ENCODE measurements around the gene RAC3.
"Not testable (repeated sequence)": the region's sequence is repeated elsewhere in the genome, so short reads cannot be mapped to it uniquely, and the experiment has no call there.

DNA sequence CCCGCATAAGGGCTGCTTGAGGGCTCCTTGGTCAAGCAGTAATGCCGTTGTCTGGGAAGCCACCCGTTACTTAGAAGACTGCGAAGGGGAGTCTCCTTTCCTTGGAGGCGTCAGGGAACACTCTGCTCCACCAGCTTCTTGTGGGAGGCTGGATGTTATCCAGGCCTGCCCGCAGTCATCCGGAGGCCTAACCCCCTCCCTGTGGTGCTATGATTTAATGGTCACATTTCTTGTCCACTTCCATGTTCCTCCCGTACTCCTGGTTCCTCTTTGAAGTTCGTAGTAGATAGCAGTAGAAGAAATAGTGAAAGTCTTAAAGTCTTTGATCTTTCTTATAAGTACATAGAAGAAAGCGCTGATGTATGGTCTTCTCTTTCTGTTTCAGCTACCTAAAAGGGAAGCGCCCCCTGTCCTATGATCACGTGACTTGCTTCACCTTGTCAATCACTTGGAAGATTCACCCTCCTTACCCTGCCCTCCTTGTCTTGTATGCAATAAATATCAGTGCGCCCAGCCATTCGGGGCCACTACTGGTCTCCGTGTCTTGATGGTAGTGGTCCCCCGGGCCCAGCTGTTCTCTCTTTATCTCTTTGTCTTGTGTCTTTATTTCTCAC is 7.4 kb downstream of the RAC3 start:
- TF ChIP-seq, protein P1, sequence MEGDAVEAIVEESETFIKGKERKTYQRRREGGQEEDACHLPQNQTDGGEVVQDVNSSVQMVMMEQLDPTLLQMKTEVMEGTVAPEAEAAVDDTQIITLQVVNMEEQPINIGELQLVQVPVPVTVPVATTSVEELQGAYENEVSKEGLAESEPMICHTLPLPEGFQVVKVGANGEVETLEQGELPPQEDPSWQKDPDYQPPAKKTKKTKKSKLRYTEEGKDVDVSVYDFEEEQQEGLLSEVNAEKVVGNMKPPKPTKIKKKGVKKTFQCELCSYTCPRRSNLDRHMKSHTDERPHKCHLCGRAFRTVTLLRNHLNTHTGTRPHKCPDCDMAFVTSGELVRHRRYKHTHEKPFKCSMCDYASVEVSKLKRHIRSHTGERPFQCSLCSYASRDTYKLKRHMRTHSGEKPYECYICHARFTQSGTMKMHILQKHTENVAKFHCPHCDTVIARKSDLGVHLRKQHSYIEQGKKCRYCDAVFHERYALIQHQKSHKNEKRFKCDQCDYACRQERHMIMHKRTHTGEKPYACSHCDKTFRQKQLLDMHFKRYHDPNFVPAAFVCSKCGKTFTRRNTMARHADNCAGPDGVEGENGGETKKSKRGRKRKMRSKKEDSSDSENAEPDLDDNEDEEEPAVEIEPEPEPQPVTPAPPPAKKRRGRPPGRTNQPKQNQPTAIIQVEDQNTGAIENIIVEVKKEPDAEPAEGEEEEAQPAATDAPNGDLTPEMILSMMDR (IDR thresholded peaks at IDR 0.05): not testable (repeated sequence)
- not testable (repeated sequence) for TF ChIP-seq POLR2A (IDR thresholded peaks at IDR 0.05)

Data from esophagus squamous epithelium (tissue), 4 donors.